ENCODE data around the gene SYT1. TPM values are rescaled to one million over a fixed set of nuclear protein-coding genes. Genes with fewer than 3 reads are reported as not detected.
"Not testable (repeated sequence)": the region's sequence is repeated elsewhere in the genome, so short reads cannot be mapped to it uniquely, and the experiment has no call there.

SYT1 gene
- total and polyA plus RNA-seq, 4 donors: 0.53 to 0.84 (median 0.64) TPM

- TF ChIP-seq SP1 (IDR thresholded peaks at IDR 0.05) (no peak), HNF4A (conservative IDR thresholded peaks at IDR 0.05) (no peak), FOXA1 (IDR thresholded peaks at IDR 0.05) (no peak)
- Histone ChIP-seq H3K9ac (ENCODE audit: low read depth in 1 of 2, low read length in 2 of 2) (no peak overlapping the region), H3K9me3 (ENCODE audit: control insufficient read depth in 4 of 4, low read length in 3 of 4) (no peaks in the 10 kb centered on the region), H3K4me1 (ENCODE audit: control insufficient read depth in 4 of 4, insufficient read depth in 4 of 4, low read length in 3 of 4) (no peaks in the 10 kb centered on the region), H3K27me3 (ENCODE audit: control insufficient read depth in 4 of 4, insufficient read depth in 4 of 4, low read length in 3 of 4) (no peaks in the 10 kb centered on the region), H3K27ac (ENCODE audit: low read depth in 1 of 2, low read length in 2 of 2) (no peak overlapping the region), H3K4me3 (ENCODE audit: low read depth in 1 of 3, low read length in 3 of 3) (no peak overlapping the region), H3K36me3 (ENCODE audit: control insufficient read depth in 4 of 4, insufficient read depth in 3 of 4, low read depth in 1 of 4, low read length in 3 of 4) (no peaks in the 10 kb centered on the region)
- no peak for DNase-seq (ENCODE audit: low spot score)
- 69% methylated on average over 2 of the region's 2 CpGs for WGBS
Measured at GRCh38 chr12:78829690-78830089, 34.9 kb upstream of the SYT1 start.

GRCh38 chr12:78835493-78835892 is 29.1 kb upstream of the SYT1 start:
- 85% methylated on average over 6 of the region's 6 CpGs for WGBS
- no peak for TF ChIP-seq FOXA1 (IDR thresholded peaks at IDR 0.05)
- no peak for TF ChIP-seq HNF4A (conservative IDR thresholded peaks at IDR 0.05)
- no peak for TF ChIP-seq YY1 (IDR thresholded peaks at IDR 0.05)
- no peak for TF ChIP-seq HNF4G (IDR thresholded peaks at IDR 0.05)
- TF ChIP-seq SP1 (IDR thresholded peaks at IDR 0.05): no peak
- TF ChIP-seq, protein P1, sequence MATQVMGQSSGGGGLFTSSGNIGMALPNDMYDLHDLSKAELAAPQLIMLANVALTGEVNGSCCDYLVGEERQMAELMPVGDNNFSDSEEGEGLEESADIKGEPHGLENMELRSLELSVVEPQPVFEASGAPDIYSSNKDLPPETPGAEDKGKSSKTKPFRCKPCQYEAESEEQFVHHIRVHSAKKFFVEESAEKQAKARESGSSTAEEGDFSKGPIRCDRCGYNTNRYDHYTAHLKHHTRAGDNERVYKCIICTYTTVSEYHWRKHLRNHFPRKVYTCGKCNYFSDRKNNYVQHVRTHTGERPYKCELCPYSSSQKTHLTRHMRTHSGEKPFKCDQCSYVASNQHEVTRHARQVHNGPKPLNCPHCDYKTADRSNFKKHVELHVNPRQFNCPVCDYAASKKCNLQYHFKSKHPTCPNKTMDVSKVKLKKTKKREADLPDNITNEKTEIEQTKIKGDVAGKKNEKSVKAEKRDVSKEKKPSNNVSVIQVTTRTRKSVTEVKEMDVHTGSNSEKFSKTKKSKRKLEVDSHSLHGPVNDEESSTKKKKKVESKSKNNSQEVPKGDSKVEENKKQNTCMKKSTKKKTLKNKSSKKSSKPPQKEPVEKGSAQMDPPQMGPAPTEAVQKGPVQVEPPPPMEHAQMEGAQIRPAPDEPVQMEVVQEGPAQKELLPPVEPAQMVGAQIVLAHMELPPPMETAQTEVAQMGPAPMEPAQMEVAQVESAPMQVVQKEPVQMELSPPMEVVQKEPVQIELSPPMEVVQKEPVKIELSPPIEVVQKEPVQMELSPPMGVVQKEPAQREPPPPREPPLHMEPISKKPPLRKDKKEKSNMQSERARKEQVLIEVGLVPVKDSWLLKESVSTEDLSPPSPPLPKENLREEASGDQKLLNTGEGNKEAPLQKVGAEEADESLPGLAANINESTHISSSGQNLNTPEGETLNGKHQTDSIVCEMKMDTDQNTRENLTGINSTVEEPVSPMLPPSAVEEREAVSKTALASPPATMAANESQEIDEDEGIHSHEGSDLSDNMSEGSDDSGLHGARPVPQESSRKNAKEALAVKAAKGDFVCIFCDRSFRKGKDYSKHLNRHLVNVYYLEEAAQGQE (IDR thresholded peaks at IDR 0.05): no peak
- Histone ChIP-seq H3K27me3 (ENCODE audit: control insufficient read depth in 4 of 4, insufficient read depth in 4 of 4, low read length in 3 of 4) (no peaks in the 10 kb centered on the region), H3K27ac (ENCODE audit: low read depth in 1 of 2, low read length in 2 of 2) (no peak overlapping the region), H3K9ac (ENCODE audit: low read depth in 1 of 2, low read length in 2 of 2) (no peak overlapping the region), H3K4me3 (ENCODE audit: low read depth in 1 of 3, low read length in 3 of 3) (no peak overlapping the region), H3K4me1 (ENCODE audit: control insufficient read depth in 4 of 4, insufficient read depth in 4 of 4, low read length in 3 of 4) (no peaks in the 10 kb centered on the region), H3K9me3 (ENCODE audit: control insufficient read depth in 4 of 4, low read length in 3 of 4) (no peaks in the 10 kb centered on the region), H3K36me3 (ENCODE audit: control insufficient read depth in 4 of 4, insufficient read depth in 3 of 4, low read depth in 1 of 4, low read length in 3 of 4) (no peaks in the 10 kb centered on the region)
- DNase-seq (ENCODE audit: low spot score): no peak

GRCh38 chr12:78840518-78841019 is 24.0 kb upstream of the SYT1 start:
- 77% methylated on average over 7 of the region's 7 CpGs for WGBS
- H3K4me1 ChIP-seq (ENCODE audit: control insufficient read depth in 4 of 4, insufficient read depth in 4 of 4, low read length in 3 of 4): not testable (repeated sequence)

DNA sequence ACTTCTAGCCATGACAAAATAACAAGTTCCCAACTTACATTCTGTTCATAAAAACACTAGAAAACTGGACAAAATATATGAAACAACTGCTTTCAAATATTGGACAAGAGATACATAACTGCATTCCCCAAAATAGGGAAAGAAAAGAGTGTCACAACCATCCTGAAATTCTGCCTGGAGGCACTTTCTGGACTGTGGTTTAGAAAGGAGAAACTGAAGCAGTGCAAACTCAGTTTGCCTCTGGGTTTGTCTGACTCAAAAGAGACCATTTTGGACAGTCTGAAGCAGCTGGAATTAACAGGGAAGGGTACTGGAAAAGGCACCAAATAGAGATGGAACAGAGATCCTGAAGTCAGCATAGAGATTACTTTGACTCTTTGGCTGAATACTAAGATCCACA is 11.3 kb upstream of the SYT1 start:
- Histone ChIP-seq H3K4me1 (ENCODE audit: control insufficient read depth in 4 of 4, insufficient read depth in 4 of 4, low read length in 3 of 4) (no peaks in the 10 kb centered on the region), H3K4me3 (ENCODE audit: low read depth in 1 of 3, low read length in 3 of 3) (no peak overlapping the region), H3K9ac (ENCODE audit: low read depth in 1 of 2, low read length in 2 of 2) (no peak overlapping the region), H3K9me3 (ENCODE audit: control insufficient read depth in 4 of 4, low read length in 3 of 4) (peaks cover 0 to 2% (median 0%) of the 10 kb centered on the region in 4 donors), H3K36me3 (ENCODE audit: control insufficient read depth in 4 of 4, insufficient read depth in 3 of 4, low read depth in 1 of 4, low read length in 3 of 4) (no peaks in the 10 kb centered on the region), H3K27ac (ENCODE audit: low read depth in 1 of 2, low read length in 2 of 2) (no peak overlapping the region), H3K27me3 (ENCODE audit: control insufficient read depth in 4 of 4, insufficient read depth in 4 of 4, low read length in 3 of 4) (no peaks in the 10 kb centered on the region)
- DNase-seq (ENCODE audit: low spot score): no peak
- TF ChIP-seq HNF4A (conservative IDR thresholded peaks at IDR 0.05): no peak
- no peak for TF ChIP-seq RXRA (IDR thresholded peaks at IDR 0.05)
- no peak for TF ChIP-seq FOXA2 (IDR thresholded peaks at IDR 0.05)
- no peak for TF ChIP-seq GABPA (IDR thresholded peaks at IDR 0.05 in 1 of 2, conservative IDR thresholded peaks at IDR 0.05 in 1 of 2)
- no peak for TF ChIP-seq YY1 (IDR thresholded peaks at IDR 0.05)
- no peak for TF ChIP-seq FOXA1 (IDR thresholded peaks at IDR 0.05)

More at GRCh38 chr12:78840518-78841019, 24.0 kb upstream of the SYT1 start:
- H3K27me3 ChIP-seq (ENCODE audit: control insufficient read depth in 4 of 4, insufficient read depth in 4 of 4, low read length in 3 of 4); DNase-seq (ENCODE audit: low spot score); H3K9ac ChIP-seq (ENCODE audit: low read depth in 1 of 2, low read length in 2 of 2); H3K27ac ChIP-seq (ENCODE audit: low read depth in 1 of 2, low read length in 2 of 2); H3K36me3 ChIP-seq (ENCODE audit: control insufficient read depth in 4 of 4, insufficient read depth in 3 of 4, low read depth in 1 of 4, low read length in 3 of 4); H3K4me3 ChIP-seq (ENCODE audit: low read depth in 1 of 3, low read length in 3 of 3); H3K9me3 ChIP-seq (ENCODE audit: control insufficient read depth in 4 of 4, low read length in 3 of 4): not testable (repeated sequence)

Data from liver (tissue), 9 donors.